GM12878 (cell line): Measurements from ENCODE around the gene ATXN7L1. TPM values are rescaled to one million over a fixed set of nuclear protein-coding genes. Genes with fewer than 3 reads are reported as not detected.

ENCODE experiments used
- ATAC-seq: fragments of 200-7000 bp; cut with Tn5 transposase; 3 replicates; pipeline ENCODE4 v1.9.1; 2020; ENCODE audit warnings: mild to moderate bottlenecking, moderate library complexity
- BruUV-seq: library from RNA; stranded (reverse); fragments of 400-500 nt; replicated peaks from 2 replicates; lab custom pipeline; 2021; lab: Mats Ljungman, UMichigan
- CTCF ChIA-PET: fragments of 300-600 bp; sonication (Branson Sonifier 250); formaldehyde crosslinking; extraction: SDS; loops from one replicate; lab custom pipeline; 2021; ENCODE audit warnings: inconsistent platforms; lab: Yijun Ruan, JAX
- POLR2A ChIA-PET: fragments of 350-600 bp; formaldehyde crosslinking; extraction: SDS; loops from one replicate; lab custom pipeline; 2021; ENCODE audit warnings: inconsistent platforms; lab: Charles Lee
- RAD21 ChIA-PET: fragments of 300-600 bp; sonication (Branson Sonifier 250); formaldehyde crosslinking; loops from one replicate; lab custom pipeline; 2023; ENCODE audit warnings: antibody characterized with exemption; ENCODE audit not compliant: unreplicated experiment; lab: Charles Lee
- SMC1A ChIA-PET: fragments of 300-600 bp; sonication (Branson Sonifier 250); formaldehyde crosslinking; loops from one replicate; lab custom pipeline; 2023; ENCODE audit not compliant: unreplicated experiment, uncharacterized antibody; lab: Charles Lee
- DNase-seq: peaks from one replicate; pipeline ENCODE4 v3.0.0-alpha.2; 2011; ENCODE audit warnings: low read depth, low spot score
- FAIRE-seq: peaks from 3 replicates; lab custom pipeline; 2011; peaks lifted over from hg19 to GRCh38; lab: Jason Lieb, UNC
- H2AFZ ChIP-seq: 2 replicates; pipeline ENCODE4 v1.6.0; 2011; ENCODE audit warnings: low read depth, low read length, control low read depth; ENCODE audit not compliant: control insufficient read depth
- H3K27ac ChIP-seq: 2 replicates; pipeline ENCODE4 v1.5.1; 2011; ENCODE audit warnings: control low read depth; ENCODE audit not compliant: control insufficient read depth, insufficient read depth
- H3K27me3 ChIP-seq, 2 experiments: replicated peaks in 1 of 2; 2 replicates each; pipeline versions ENCODE4 v1.6.0 to v1.6.1; 2011; ENCODE audit warnings: low read length in 1 of 2; ENCODE audit not compliant: control insufficient read depth in 2 of 2, insufficient read depth in 2 of 2
- H3K36me3 ChIP-seq, 2 experiments: 2 replicates each; pipeline ENCODE4 v1.5.1; 2011; ENCODE audit warnings: low read length in 1 of 2; ENCODE audit not compliant: control insufficient read depth in 2 of 2, insufficient read depth in 2 of 2
- H3K4me1 ChIP-seq: 2 replicates; pipeline ENCODE4 v1.6.1; 2011; ENCODE audit warnings: mild to moderate bottlenecking, low read length, moderate library complexity, mixed read lengths; ENCODE audit not compliant: control insufficient read depth, insufficient read depth
- H3K4me2 ChIP-seq: 2 replicates; pipeline ENCODE4 v1.6.0; 2011; ENCODE audit warnings: control low read depth; ENCODE audit not compliant: control insufficient read depth, insufficient read depth
- H3K4me3 ChIP-seq: fragments of 200-600 bp; sonication (generic); 2 replicates; pipeline ENCODE4 v1.5.1; 2016
- H3K79me2 ChIP-seq: 2 replicates; pipeline ENCODE4 v1.6.0; 2011; ENCODE audit warnings: low read length; ENCODE audit not compliant: control insufficient read depth, insufficient read depth
- H3K9ac ChIP-seq: 2 replicates; pipeline ENCODE4 v1.8.0; 2011; ENCODE audit warnings: low read length, control low read depth, mixed read lengths; ENCODE audit not compliant: control insufficient read depth, insufficient read depth
- H3K9me3 ChIP-seq: replicated peaks from 3 replicates; pipeline ENCODE4 v1.5.1; 2011; ENCODE audit warnings: mild to moderate bottlenecking, low read length; ENCODE audit not compliant: control insufficient read depth, insufficient read depth
- H4K20me1 ChIP-seq: 2 replicates; pipeline ENCODE4 v1.6.0; 2011; ENCODE audit not compliant: control insufficient read depth, insufficient read depth
- BCL11A ChIP-seq: IDR thresholded peaks from 2 replicates; pipeline ENCODE4 v1.6.1; 2011; ENCODE audit warnings: low read depth, low read length
- IKZF1 ChIP-seq: fragments of 450-650 bp; conservative IDR thresholded peaks from 2 replicates; pipeline ENCODE4 v1.6.1; 2017; ENCODE audit warnings: antibody characterized with exemption, mild to moderate bottlenecking
- NFXL1 ChIP-seq: fragments of 450-650 bp; IDR thresholded peaks from 2 replicates; pipeline ENCODE4 v1.6.1; 2017; ENCODE audit warnings: antibody characterized with exemption, mild to moderate bottlenecking, borderline replicate concordance
- NFYB ChIP-seq: IDR thresholded peaks from 2 replicates; pipeline ENCODE4 v1.6.1; 2011; ENCODE audit warnings: low read depth, mild to moderate bottlenecking, low read length, improper control_type of control experiment, moderate library complexity; ENCODE audit not compliant: insufficient read depth
- NR2F1 ChIP-seq: fragments of 450-650 bp; conservative IDR thresholded peaks from 2 replicates; pipeline ENCODE4 v1.6.1; 2017; ENCODE audit warnings: mild to moderate bottlenecking
- REST ChIP-seq: IDR thresholded peaks from 2 replicates; pipeline ENCODE4 v1.6.1; 2012; ENCODE audit warnings: mild to moderate bottlenecking, low read depth, low read length
- ZNF592 ChIP-seq: fragments of 450-650 bp; IDR thresholded peaks from 2 replicates; pipeline ENCODE4 v1.6.1; 2017; ENCODE audit warnings: mild to moderate bottlenecking, moderate library complexity
- WGBS: methylation state at CpG from one replicate; pipeline ENCODE4 v1.1.6; 2016; ENCODE audit warnings: low lambda C conversion rate; ENCODE audit not compliant: insufficient replicate concordance, insufficient coverage; ENCODE audit errors: missing lambda C conversion rate; 5-methylcytosine and 5-hydroxymethylcytosine counted together
- in situ Hi-C: fragments of 300-500 bp; cut with MboI; formaldehyde crosslinking; loops from 9 replicates; pipeline ENCODE4 v1.14.3; 2018; ENCODE audit warnings: mixed read lengths
- intact Hi-C: fragments of 100-400 bp; cut with micrococcal nuclease; formaldehyde crosslinking; loops from one replicate; pipeline ENCODE4 v1.14.2; 2022; ENCODE audit not compliant: unreplicated experiment
- polyA plus RNA-seq, 11 experiments: library from polyadenylated mRNA; depleted of rRNA in 4 of 11; unstranded in 6 of 11; stranded (reverse) in 5 of 11; fragments of >200 nt; fragmentation: Nextera tagmentation in 4 of 11; fragmentation: Illumina TruSeq in 1 of 11; extraction: Ambion mirVana in 4 of 11; extraction: Trizol in 1 of 11; gene quantifications; 1 replicate in 1 of 11; 2 replicates in 10 of 11; pipeline versions ENCODE4 v1.2.1 to v1.2.3, GENCODE V29; 2011 to 2016; ENCODE audit warnings: inconsistent platforms in 2 of 11, missing spikeins in 2 of 11, low read depth in 1 of 11
- total RNA-seq, 4 experiments: library from RNA; depleted of rRNA in 3 of 4; stranded (reverse); fragments of >200 nt in 3 of 4; fragmentation: Illumina TruSeq in 1 of 4; extraction: Trizol in 1 of 4; gene quantifications; 2 replicates each; pipeline versions ENCODE4 v1.2.1 to v1.2.3, GENCODE V29; 2013 to 2021

Gene ATXN7L1
- total and polyA plus RNA-seq, 10 of the 15 experiments (the other 5 are each of a cell fraction or from before 2014, with no cell fraction given): 0.40 to 2.9 (median 1.2) TPM

GRCh38 chr7:105904064-105904463 lies 27.7 kb upstream of the ATXN7L1 start:
- in situ Hi-C loops (no loop called here), intact Hi-C loops (no loop called here)
- H3K4me3 ChIP-seq: no peak overlapping the region
- H3K9me3 ChIP-seq: no peaks in the 10 kb centered on the region
- no peak overlapping the region for H2AFZ ChIP-seq
- RAD21 ChIA-PET: no interaction called here
- H3K4me2 ChIP-seq: no peak overlapping the region
- POLR2A ChIA-PET: no interaction called here
- no peak for DNase-seq
- no peak for FAIRE-seq
- TF ChIP-seq NFYB: no peak
- no peak for TF ChIP-seq ZNF592
- TF ChIP-seq NR2F1: no peak
- TF ChIP-seq NFXL1: no peak
- no peak for TF ChIP-seq REST
- no peak for TF ChIP-seq IKZF1
- TF ChIP-seq BCL11A: no peak
- H3K27me3 ChIP-seq: peaks cover 3% of the 10 kb centered on the region in 2 experiments; a peak in 1 of 4 replicates
- no peaks in the 10 kb centered on the region for H3K4me1 ChIP-seq
- SMC1A ChIA-PET: no interaction called here
- no peaks in the 10 kb centered on the region for H4K20me1 ChIP-seq
- WGBS: 0% methylated on average over 1 of the region's 1 CpG
- no peak for ATAC-seq
- no peak overlapping the region for H3K27ac ChIP-seq
- no peaks in the 10 kb centered on the region for H3K79me2 ChIP-seq
- H3K36me3 ChIP-seq: no peaks in the 10 kb centered on the region
- no peak overlapping the region for H3K9ac ChIP-seq
- no TSS peak for BruUV-seq
- CTCF ChIA-PET: no interaction called here
